Adrenal gland (tissue), 12 donors: ENCODE measurements around the gene ZEB1. TPM values are rescaled to one million over a fixed set of nuclear protein-coding genes. Genes with fewer than 3 reads are reported as not detected.

Experiments used
- DNase-seq, 7 donors: peaks; one replicate each; pipeline ENCODE4 v3.0.0-alpha.2; 2019 to 2020
- H3K27ac ChIP-seq, 5 donors: fragments of 200-600 bp; sonication (generic) in 4 of 5; 1 replicate in 3 of 5; 2 replicates in 2 of 5; pipeline versions ENCODE4 v1.5.1 to v1.8.0; 2016 to 2020; ENCODE audit warnings: mild to moderate bottlenecking in 1 of 5
- H3K27me3 ChIP-seq: fragments of 200-600 bp; 2 replicates; pipeline ENCODE4 v1.8.0; 2021
- H3K36me3 ChIP-seq, 2 donors: fragments of 200-600 bp; replicated peaks in 1 of 2; 1 replicate in 1 of 2; 2 replicates in 1 of 2; pipeline versions ENCODE4 v1.5.1 to v1.8.0; 2018 to 2022
- H3K4me1 ChIP-seq, 2 donors: fragments of 200-600 bp; replicated peaks in 1 of 2; 1 replicate in 1 of 2; 2 replicates in 1 of 2; pipeline versions ENCODE4 v1.5.1 to v1.8.0; 2018 to 2021
- H3K4me3 ChIP-seq, 4 donors: fragments of 200-600 bp; sonication (generic) in 3 of 4; one replicate each; pipeline ENCODE4 v1.5.1; 2016 to 2018
- H3K9me3 ChIP-seq, 3 donors: fragments of 200-600 bp; sonication (generic) in 1 of 3; replicated peaks in 1 of 3; 1 replicate in 2 of 3; 2 replicates in 1 of 3; pipeline versions ENCODE4 v1.5.1 to v1.8.0; 2016 to 2021
- POLR2A ChIP-seq, 2 donors: fragments of 450-650 bp; IDR thresholded peaks; one replicate each; pipeline ENCODE4 v1.6.1; 2017; ENCODE audit warnings: antibody characterized with exemption in 2 of 2, mild to moderate bottlenecking in 2 of 2, moderate library complexity in 1 of 2
- WGBS, 4 donors: extraction: QIAGEN DNeasy Blood & Tissue Kit in 2 of 4; methylation state at CpG; one replicate each; pipeline versions ENCODE4 v1.1.5 to v1.1.7; 2013 to 2017; 5-methylcytosine and 5-hydroxymethylcytosine counted together
- intact Hi-C, 2 donors: fragments of 100-400 bp; cut with DNase I; formaldehyde crosslinking; loops; one replicate each; pipeline versions ENCODE4 v1.14.1 to v1.15.0; 2022 to 2023
- polyA plus RNA-seq, 3 donors: library from polyadenylated mRNA; stranded (reverse); fragments of 200-250 nt in 2 of 3; fragments of 350-450 nt in 1 of 3; fragmentation: Illumina TruSeq in 1 of 3; extraction: RNeasy Lipid Tissue Mini Kit (QIAGEN cat#74804) in 1 of 3; gene quantifications; one replicate each; pipeline ENCODE4 v1.2.3, GENCODE V29; 2013 to 2014
- small RNA-seq, 2 donors: library from RNA; depleted of rRNA; stranded (forward); fragments of <200 nt; gene quantifications; one replicate each; pipeline ENCODE3, GENCODE V24; 2016
- total RNA-seq, 9 donors: library from RNA; depleted of rRNA in 4 of 9; stranded (reverse); fragments of >200 nt in 4 of 9; fragments of 120-200 nt in 1 of 9; fragmentation: NEBNext Ultra II Directional in 1 of 9; extraction: Animal tissue kit (Norgen Biotek cat#: 25700) in 1 of 9; gene quantifications; one replicate each; pipeline versions ENCODE4 v1.1.0 to v1.2.4, GENCODE V29; 2013 to 2023
- TF ChIP-seq, protein P1 (sequence below), 6 experiments: fragments of 450-650 bp in 4 of 6; fragments of 200-600 bp in 2 of 6; sonication (generic) in 1 of 6; IDR thresholded peaks; 1 replicate in 5 of 6; 2 replicates in 1 of 6; pipeline versions ENCODE4 v1.5.1 to v1.8.0; 2016 to 2021; ENCODE audit warnings: antibody characterized with exemption in 6 of 6, mild to moderate bottlenecking in 2 of 6, moderate library complexity in 1 of 6
- donor health status: healthy with polysubstance abuse.
- donor health status: Bipolar disorder and iron deficiency.
- donor health status: DM: yes; HTN: yes; CAD: no.
- donor health status: DM: no; HTN: no; CAD: no.
- donor health status: DM: no; HTN: no; CAD: no.
- donor health status: DM: yes; HTN: yes; CAD: no.

The ZEB1 gene
- total and polyA plus RNA-seq, 12 donors = 7.3 to 34.9 (median 22.9) TPM

DNA sequence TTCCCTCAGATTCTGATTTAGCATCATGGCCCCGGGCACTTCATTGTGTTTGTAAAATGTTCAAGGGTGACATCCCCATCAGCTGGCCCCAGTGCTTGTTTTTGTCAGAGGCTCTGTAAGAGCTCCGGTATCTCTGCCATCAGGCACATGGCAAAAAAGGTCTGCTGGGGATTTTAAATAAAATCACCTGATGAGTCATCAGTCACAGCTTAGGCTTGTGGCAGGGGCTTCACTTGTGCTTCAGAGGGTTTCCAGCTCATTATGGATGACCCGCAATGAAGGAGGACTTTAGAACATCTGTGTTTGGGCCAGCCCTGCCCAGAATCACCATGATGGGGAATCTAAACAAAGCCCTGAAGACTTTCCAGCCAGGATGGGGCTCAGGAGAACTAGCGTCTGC is 259.9 kb downstream of the ZEB1 start:
- 83 to 91% (median 85%) methylated on average over 4 of the region's 4 CpGs for WGBS, 4 donors
- Histone ChIP-seq H3K4me1 (peaks cover 0 to 25% of the 10 kb centered on the region in 2 donors), H3K9me3 (no peaks in the 10 kb centered on the region), H3K4me3 (no peak overlapping the region), H3K27ac (no peak overlapping the region), H3K27me3 (no peaks in the 10 kb centered on the region), H3K36me3 (no peaks in the 10 kb centered on the region)
- DNase-seq = no peak
- intact Hi-C loops = no loop called here
- TF ChIP-seq, protein P1, sequence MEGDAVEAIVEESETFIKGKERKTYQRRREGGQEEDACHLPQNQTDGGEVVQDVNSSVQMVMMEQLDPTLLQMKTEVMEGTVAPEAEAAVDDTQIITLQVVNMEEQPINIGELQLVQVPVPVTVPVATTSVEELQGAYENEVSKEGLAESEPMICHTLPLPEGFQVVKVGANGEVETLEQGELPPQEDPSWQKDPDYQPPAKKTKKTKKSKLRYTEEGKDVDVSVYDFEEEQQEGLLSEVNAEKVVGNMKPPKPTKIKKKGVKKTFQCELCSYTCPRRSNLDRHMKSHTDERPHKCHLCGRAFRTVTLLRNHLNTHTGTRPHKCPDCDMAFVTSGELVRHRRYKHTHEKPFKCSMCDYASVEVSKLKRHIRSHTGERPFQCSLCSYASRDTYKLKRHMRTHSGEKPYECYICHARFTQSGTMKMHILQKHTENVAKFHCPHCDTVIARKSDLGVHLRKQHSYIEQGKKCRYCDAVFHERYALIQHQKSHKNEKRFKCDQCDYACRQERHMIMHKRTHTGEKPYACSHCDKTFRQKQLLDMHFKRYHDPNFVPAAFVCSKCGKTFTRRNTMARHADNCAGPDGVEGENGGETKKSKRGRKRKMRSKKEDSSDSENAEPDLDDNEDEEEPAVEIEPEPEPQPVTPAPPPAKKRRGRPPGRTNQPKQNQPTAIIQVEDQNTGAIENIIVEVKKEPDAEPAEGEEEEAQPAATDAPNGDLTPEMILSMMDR (IDR thresholded peaks at IDR 0.05) = no peak
- TF ChIP-seq POLR2A (IDR thresholded peaks at IDR 0.05) = no peak

Small RNA genes within 50 kb of the gene (small RNA-seq; reads per million reads assigned to genes)
- gene SPTLC1P1 = 0 reads per million in 2 donors
